T-cell (primary cell): Measurements from ENCODE around the gene NOD2. TPM values are rescaled to one million over a fixed set of nuclear protein-coding genes. Genes with fewer than 3 reads are reported as not detected.

Source experiments
- ATAC-seq, 4 experiments: fragments of 200-7000 bp in 3 of 4; fragments of 150-1000 bp in 1 of 4; cut with Tn5 transposase; replicated peaks in 1 of 4; 1 replicate in 3 of 4; 2 replicates in 1 of 4; pipeline ENCODE4 v1.10.0; 2021; ENCODE audit warnings: moderate library complexity in 3 of 4, mild to moderate bottlenecking in 2 of 4, moderate number of reproducible peaks in 1 of 4
- CTCF ChIA-PET, 2 donors: fragments of 300-600 bp; sonication (Branson Sonifier 250); formaldehyde crosslinking; loops; one replicate each; lab custom pipeline; 2022; ENCODE audit warnings: antibody characterized with exemption in 2 of 2; lab: Charles Lee
- POLR2A ChIA-PET, 2 donors: fragments of 300-600 bp; sonication (Branson Sonifier 250); formaldehyde crosslinking; loops; one replicate each; lab custom pipeline; 2022; ENCODE audit warnings: antibody characterized with exemption in 2 of 2; lab: Charles Lee
- DNase-seq, 35 experiments: peaks; one replicate each; pipeline versions ENCODE4 v3.0.0 to v3.0.0-alpha.2; 2013 to 2023
- H3K27ac ChIP-seq: one replicate; pipeline ENCODE4 v1.5.1; 2013; ENCODE audit warnings: low read length
- H3K27me3 ChIP-seq, 2 experiments: replicated peaks in 1 of 2; 1 replicate in 1 of 2; 2 replicates in 1 of 2; pipeline versions ENCODE4 v1.6.1 to v1.7.0; 2013; ENCODE audit warnings: low read length in 1 of 2, mixed read lengths in 1 of 2; ENCODE audit not compliant: control insufficient read depth in 2 of 2, insufficient read depth in 2 of 2; ENCODE audit errors: extremely low read depth in 1 of 2
- H3K36me3 ChIP-seq, 2 donors: 1 replicate in 1 of 2; 2 replicates in 1 of 2; pipeline versions ENCODE4 v1.6.1 to v1.7.0; 2013; ENCODE audit warnings: low read length in 1 of 2; ENCODE audit not compliant: control insufficient read depth in 2 of 2, insufficient read depth in 1 of 2; ENCODE audit errors: extremely low read depth in 1 of 2
- H3K4me1 ChIP-seq, 2 experiments: 1 replicate in 1 of 2; 2 replicates in 1 of 2; pipeline versions ENCODE4 v1.6.1 to v1.7.0; 2013; ENCODE audit warnings: low read length in 2 of 2, mixed read lengths in 1 of 2; ENCODE audit not compliant: insufficient read depth in 2 of 2, control insufficient read depth in 1 of 2; ENCODE audit errors: extremely low read depth in 1 of 2
- H3K4me3 ChIP-seq, 2 donors: 1 replicate in 1 of 2; 2 replicates in 1 of 2; pipeline versions ENCODE4 v1.5.1 to v1.7.0; 2013; ENCODE audit warnings: mild to moderate bottlenecking in 2 of 2, low read length in 1 of 2, moderate library complexity in 1 of 2; ENCODE audit not compliant: control insufficient read depth in 1 of 2; ENCODE audit errors: extremely low read depth in 1 of 2
- H3K9me3 ChIP-seq: 2 replicates; pipeline ENCODE4 v1.7.0; 2013
- H3K27ac Mint-ChIP-seq, 2 donors: one replicate each; pipeline ENCODE4 v1.8.0; 2020 to 2021; ENCODE audit warnings: mild to moderate bottlenecking in 2 of 2, mixed read lengths in 2 of 2
- H3K27me3 Mint-ChIP-seq, 2 donors: one replicate each; pipeline ENCODE4 v1.8.0; 2021 to 2022; ENCODE audit warnings: mixed read lengths in 2 of 2
- H3K36me3 Mint-ChIP-seq: one replicate; pipeline ENCODE4 v1.8.0; 2021; ENCODE audit warnings: mixed read lengths
- H3K4me1 Mint-ChIP-seq, 3 donors: one replicate each; pipeline ENCODE4 v1.8.0; 2020 to 2022; ENCODE audit warnings: mixed read lengths in 3 of 3, mild to moderate bottlenecking in 1 of 3
- H3K4me3 Mint-ChIP-seq, 3 donors: one replicate each; pipeline ENCODE4 v1.8.0; 2020 to 2022; ENCODE audit warnings: mild to moderate bottlenecking in 3 of 3, mixed read lengths in 3 of 3, moderate library complexity in 3 of 3
- H3K9me3 Mint-ChIP-seq, 3 donors: one replicate each; pipeline ENCODE4 v1.8.0; 2020 to 2022; ENCODE audit warnings: mixed read lengths in 3 of 3
- WGBS: methylation state at CpG from one replicate; pipeline ENCODE4 v1.1.5; 2013; ENCODE audit warnings: missing lambda C conversion rate; ENCODE audit not compliant: insufficient coverage; 5-methylcytosine and 5-hydroxymethylcytosine counted together
- total RNA-seq, 35 experiments: library from RNA in 6 of 35; stranded (reverse) in 6 of 35; fragments of 120-200 nt in 1 of 35; gene quantifications; one replicate each; pipeline versions ENCODE4 v1.2.1 to v1.2.4 and lab custom pipeline; 2013 to 2026

The NOD2 gene
- total RNA-seq, 5 donors from 2014 or later (not counting 1 experiment from before 2014, with no cell fraction given) = 2.4 to 7.6 (median 3.1) TPM

DNA sequence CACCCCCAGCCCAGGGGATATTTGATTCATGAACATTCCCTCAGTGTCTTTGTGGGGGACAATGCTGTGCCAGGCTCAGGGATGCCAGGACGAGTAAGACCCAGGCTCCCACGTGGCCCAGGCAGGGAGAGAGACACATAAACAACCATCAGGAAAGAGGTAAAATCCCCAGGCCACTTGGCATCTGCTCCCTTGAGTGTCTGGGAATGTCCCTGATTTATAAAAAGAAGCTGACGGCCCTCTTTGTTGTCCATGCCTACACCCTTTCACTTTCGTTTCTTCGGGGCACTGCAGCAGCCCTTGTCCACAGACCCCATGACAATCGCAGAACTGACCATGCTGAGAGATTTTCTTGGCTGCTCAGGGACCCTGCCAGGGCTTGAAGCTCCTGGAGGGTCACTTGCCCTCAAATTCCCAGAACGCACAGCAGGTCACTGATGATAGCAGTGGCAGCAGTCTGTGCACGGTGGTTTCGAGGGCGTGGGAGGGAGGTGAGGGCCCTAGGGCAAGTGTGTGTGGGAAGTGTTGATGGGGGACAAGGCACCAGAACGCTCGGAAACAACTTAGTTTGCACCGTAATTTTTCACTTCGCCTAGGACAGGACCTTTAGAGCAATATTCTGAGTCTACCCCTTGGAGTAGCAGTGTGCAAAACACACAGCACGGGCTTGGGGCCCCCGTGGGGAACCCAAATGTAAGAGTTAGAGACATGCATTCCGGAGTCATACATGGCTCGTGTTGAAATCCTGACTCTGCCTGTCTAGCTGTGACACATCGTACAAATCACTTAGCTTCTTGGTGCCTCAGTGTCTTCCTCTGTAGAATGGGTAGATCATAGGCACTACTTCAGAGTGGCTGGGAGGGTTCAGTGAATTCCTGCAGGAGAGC is 4.7 kb downstream of the NOD2 start:
- H3K4me1 Mint-ChIP-seq = peaks cover 56 to 89% (median 75%) of the 10 kb centered on the region in 3 donors
- Histone ChIP-seq H3K27ac (peak overlapping the region; percentile 94), H3K36me3 (no peaks in the 10 kb centered on the region), H3K27me3 (peaks cover 0 to 7% of the 10 kb centered on the region in 2 experiments), H3K4me3 (peak overlapping the region in 1 of 2 donors; percentile 44), H3K9me3 (no peaks in the 10 kb centered on the region), H3K4me1 (peaks cover 7 to 73% of the 10 kb centered on the region in 2 experiments)
- ATAC-seq (peak; percentile 46 to 60 (median 46)), DNase-seq (peak in 5 of 35 experiments; percentile 11 to 72 (median 19))
- H3K27me3 Mint-ChIP-seq = no peaks in the 10 kb centered on the region
- POLR2A ChIA-PET = interaction anchor here in 1 of 2 donors (0.6 kb wide), 2 partner anchors 39 to 96 kb away, joined by 3 to 11 read pairs; no protein-coding TSS in a partner anchor
- 25% methylated on average over 14 of the region's 19 CpGs for WGBS
- no peaks in the 10 kb centered on the region for H3K9me3 Mint-ChIP-seq
- CTCF ChIA-PET = interaction anchor here in 1 of 2 donors (0.6 kb wide), 1 partner anchor 411 kb away, joined by 5 read pairs; no protein-coding TSS in a partner anchor
- H3K36me3 Mint-ChIP-seq = peaks cover 6% of the 10 kb centered on the region
- H3K27ac Mint-ChIP-seq = peak overlapping the region; percentile 95
- peak overlapping the region; percentile 77 to 84 (median 84) for H3K4me3 Mint-ChIP-seq

DNA sequence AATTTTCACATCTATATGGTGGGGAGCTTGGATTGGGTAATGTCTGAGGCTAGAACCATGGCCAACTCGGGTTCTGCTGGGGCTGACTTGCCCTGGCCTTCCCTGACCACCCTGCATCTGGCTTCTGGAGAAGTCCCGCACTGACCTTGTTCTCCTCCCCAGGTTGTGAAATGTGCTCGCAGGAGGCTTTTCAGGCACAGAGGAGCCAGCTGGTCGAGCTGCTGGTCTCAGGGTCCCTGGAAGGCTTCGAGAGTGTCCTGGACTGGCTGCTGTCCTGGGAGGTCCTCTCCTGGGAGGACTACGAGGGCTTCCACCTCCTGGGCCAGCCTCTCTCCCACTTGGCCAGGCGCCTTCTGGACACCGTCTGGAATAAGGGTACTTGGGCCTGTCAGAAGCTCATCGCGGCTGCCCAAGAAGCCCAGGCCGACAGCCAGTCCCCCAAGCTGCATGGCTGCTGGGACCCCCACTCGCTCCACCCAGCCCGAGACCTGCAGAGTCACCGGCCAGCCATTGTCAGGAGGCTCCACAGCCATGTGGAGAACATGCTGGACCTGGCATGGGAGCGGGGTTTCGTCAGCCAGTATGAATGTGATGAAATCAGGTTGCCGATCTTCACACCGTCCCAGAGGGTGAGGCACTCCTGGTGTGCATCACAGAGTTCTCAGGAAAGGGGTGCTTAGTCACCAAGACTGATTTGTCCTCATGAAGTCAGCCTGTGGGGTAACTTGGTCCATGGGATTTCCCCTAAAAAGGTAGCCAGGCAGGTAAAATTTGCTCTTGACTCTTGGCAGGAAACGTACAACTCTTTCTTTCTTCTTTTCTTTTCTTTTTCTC is 6.1 kb downstream of the NOD2 start:
- Histone ChIP-seq H3K27ac (peak overlapping the region; percentile 69), H3K4me3 (no peak overlapping the region), H3K9me3 (peaks cover 3% of the 10 kb centered on the region), H3K36me3 (no peaks in the 10 kb centered on the region), H3K4me1 (peaks cover 5 to 60% of the 10 kb centered on the region in 2 experiments), H3K27me3 (no peaks in the 10 kb centered on the region)
- H3K4me3 Mint-ChIP-seq = peak overlapping the region; percentile 44 to 84 (median 77)
- peak overlapping the region; percentile 95 for H3K27ac Mint-ChIP-seq
- peaks cover 14% of the 10 kb centered on the region for H3K36me3 Mint-ChIP-seq
- peaks cover 47 to 86% (median 67%) of the 10 kb centered on the region in 3 donors for H3K4me1 Mint-ChIP-seq
- CTCF ChIA-PET = interaction anchor here in 1 of 2 donors (1.5 kb wide), 1 partner anchor 107 kb away, joined by 4 read pairs; no protein-coding TSS in a partner anchor
- DNase-seq = peak in 4 of 35 experiments; percentile 16 to 63 (median 28)
- POLR2A ChIA-PET = interaction anchor here in 1 of 2 donors (0.7 to 1.1 kb wide), 3 partner anchors 24 to 42 kb away, joined by 3 to 4 read pairs (median 4); partner anchors contain the start of gene CYLD
- WGBS = 87% methylated on average over 19 of the region's 19 CpGs
- no peaks in the 10 kb centered on the region for H3K27me3 Mint-ChIP-seq
- peak in 3 of 4 experiments; percentile 31 to 66 (median 38) for ATAC-seq
- H3K9me3 Mint-ChIP-seq = peaks cover 0 to 9% (median 8%) of the 10 kb centered on the region in 3 donors

DNA sequence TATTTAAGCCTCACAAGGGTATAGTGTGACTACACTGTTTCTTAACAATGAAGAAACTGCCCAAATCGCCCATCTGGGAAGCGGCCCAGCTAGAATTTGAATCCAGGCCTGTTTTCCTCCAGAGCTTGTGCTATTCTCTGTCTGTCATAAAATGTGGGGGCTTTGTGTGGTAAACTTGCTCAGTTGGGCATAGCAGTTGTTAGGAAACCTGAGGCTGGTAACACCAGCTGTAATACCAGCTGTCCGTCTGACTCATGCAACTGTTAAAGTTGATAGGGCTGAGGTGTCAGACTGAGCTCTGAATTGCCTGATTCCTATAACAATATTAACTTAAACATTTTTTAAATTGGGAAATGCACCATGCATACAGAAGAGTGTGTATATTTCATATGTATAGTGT is 9.3 kb downstream of the NOD2 start:
- Mint-ChIP-seq H3K9me3 (peaks cover 11 to 18% (median 18%) of the 10 kb centered on the region in 3 donors), H3K4me3 (no peak overlapping the region), H3K27me3 (no peaks in the 10 kb centered on the region), H3K27ac (peak overlapping the region in 1 of 2 donors; percentile 58), H3K4me1 (peaks cover 36 to 74% (median 36%) of the 10 kb centered on the region in 3 donors), H3K36me3 (peaks cover 29% of the 10 kb centered on the region)
- Histone ChIP-seq H3K4me3 (no peak overlapping the region), H3K9me3 (peaks cover 3% of the 10 kb centered on the region), H3K27me3 (no peaks in the 10 kb centered on the region), H3K36me3 (no peaks in the 10 kb centered on the region), H3K4me1 (peaks cover 0 to 29% of the 10 kb centered on the region in 2 experiments), H3K27ac (no peak overlapping the region)
- DNase-seq (no peak), ATAC-seq (no peak)
- 100% methylated on average over 2 of the region's 3 CpGs for WGBS
- CTCF ChIA-PET = interaction anchor here in 1 of 2 donors (0.8 kb wide), 1 partner anchor 44 kb away, joined by 3 read pairs; no protein-coding TSS in a partner anchor
- POLR2A ChIA-PET = interaction anchor here (0.5 to 0.9 kb wide), 2 partner anchors 46 to 428 kb away, joined by 3 to 4 read pairs; no protein-coding TSS in a partner anchor

DNA sequence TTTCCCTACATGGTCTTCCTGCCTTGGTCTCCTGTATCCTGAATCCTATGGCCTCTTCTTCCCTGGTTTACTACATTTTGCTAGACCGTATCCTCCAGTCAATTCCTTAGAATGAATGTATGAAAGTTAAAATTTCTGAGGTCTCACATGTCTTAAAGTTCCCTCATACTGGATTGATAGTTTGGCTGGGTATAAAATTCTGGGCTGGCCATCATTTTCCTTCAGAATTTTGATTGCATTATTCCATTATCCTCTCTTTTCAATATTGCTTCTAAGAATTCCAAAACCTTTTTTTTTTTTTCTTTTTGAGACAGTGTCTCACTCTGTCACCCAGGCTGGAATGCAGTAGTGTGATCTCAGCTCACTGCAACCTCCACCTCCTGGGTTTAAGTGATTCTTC is 10.8 kb downstream of the NOD2 start:
- no peak overlapping the region for H3K27ac ChIP-seq
- peaks cover 32% of the 10 kb centered on the region for H3K36me3 Mint-ChIP-seq
- peaks cover 3% of the 10 kb centered on the region for H3K9me3 ChIP-seq
- H3K9me3 Mint-ChIP-seq = peaks cover 11 to 18% (median 18%) of the 10 kb centered on the region in 3 donors
- CTCF ChIA-PET = interaction anchor here in 1 of 2 donors (0.7 kb wide), 1 partner anchor 577 kb away, joined by 4 read pairs; no protein-coding TSS in a partner anchor
- H3K27ac Mint-ChIP-seq = no peak overlapping the region
- H3K4me1 ChIP-seq = peaks cover 0 to 24% of the 10 kb centered on the region in 2 experiments
- H3K36me3 ChIP-seq = no peaks in the 10 kb centered on the region
- no peak overlapping the region for H3K4me3 ChIP-seq
- DNase-seq (no peak), ATAC-seq (no peak)
- H3K4me3 Mint-ChIP-seq = no peak overlapping the region
- H3K4me1 Mint-ChIP-seq = peaks cover 33 to 74% (median 41%) of the 10 kb centered on the region in 3 donors
- H3K27me3 ChIP-seq = no peaks in the 10 kb centered on the region
- POLR2A ChIA-PET = interaction anchor here in 1 of 2 donors (0.6 to 0.7 kb wide), 2 partner anchors 58 to 87 kb away, joined by 3 read pairs; no protein-coding TSS in a partner anchor
- WGBS = no CpG with 5 or more reads among the region's 1 CpG
- no peaks in the 10 kb centered on the region for H3K27me3 Mint-ChIP-seq

DNA sequence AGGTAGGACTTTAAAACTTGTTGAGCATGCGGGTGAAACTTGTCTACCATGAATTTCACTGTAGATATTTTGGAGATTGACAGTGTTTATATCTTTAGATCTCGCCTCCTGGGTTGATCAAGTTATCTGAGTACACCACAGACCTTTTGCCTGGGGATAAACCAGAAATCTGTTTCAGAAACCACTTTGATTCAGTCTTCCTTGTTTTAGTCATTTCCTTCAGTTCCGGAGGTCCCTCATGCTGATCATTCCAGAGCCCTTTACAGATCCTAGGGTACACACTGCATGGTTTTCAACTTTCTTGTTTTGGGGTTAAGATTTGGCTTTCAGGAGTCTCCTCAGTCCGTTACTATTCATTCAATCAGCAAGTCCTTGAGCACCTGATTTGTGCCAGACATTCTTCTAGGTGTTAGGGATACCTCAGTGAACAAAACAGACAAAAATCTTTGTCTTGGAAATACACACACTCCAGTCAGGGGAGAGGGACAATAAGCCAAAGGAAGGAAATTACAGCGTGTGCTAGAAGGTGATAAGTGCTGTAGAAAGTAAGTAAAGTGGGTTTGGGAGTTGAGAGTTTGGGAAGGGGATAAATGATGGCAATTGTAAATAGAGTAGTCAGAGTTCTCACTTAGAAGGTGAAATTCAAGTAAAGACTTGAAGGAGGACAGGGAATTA is 12.2 kb downstream of the NOD2 start:
- Mint-ChIP-seq H3K9me3 (peaks cover 11 to 18% (median 18%) of the 10 kb centered on the region in 3 donors), H3K4me3 (no peak overlapping the region), H3K27me3 (no peaks in the 10 kb centered on the region), H3K4me1 (peaks cover 29 to 73% (median 40%) of the 10 kb centered on the region in 3 donors), H3K36me3 (peaks cover 32% of the 10 kb centered on the region), H3K27ac (peak overlapping the region in 1 of 2 donors; percentile 66)
- H3K27me3 ChIP-seq = no peaks in the 10 kb centered on the region
- no peak for DNase-seq
- WGBS = 100% methylated on average over 1 of the region's 5 CpGs
- H3K4me1 ChIP-seq = peaks cover 2 to 19% of the 10 kb centered on the region in 2 experiments
- CTCF ChIA-PET = no interaction called here
- H3K27ac ChIP-seq = no peak overlapping the region
- no peak overlapping the region for H3K4me3 ChIP-seq
- POLR2A ChIA-PET = no interaction called here
- H3K9me3 ChIP-seq = peaks cover 3% of the 10 kb centered on the region
- no peak for ATAC-seq
- no peaks in the 10 kb centered on the region for H3K36me3 ChIP-seq
